ENCODE data around the gene ALDH1A2.

DNA sequence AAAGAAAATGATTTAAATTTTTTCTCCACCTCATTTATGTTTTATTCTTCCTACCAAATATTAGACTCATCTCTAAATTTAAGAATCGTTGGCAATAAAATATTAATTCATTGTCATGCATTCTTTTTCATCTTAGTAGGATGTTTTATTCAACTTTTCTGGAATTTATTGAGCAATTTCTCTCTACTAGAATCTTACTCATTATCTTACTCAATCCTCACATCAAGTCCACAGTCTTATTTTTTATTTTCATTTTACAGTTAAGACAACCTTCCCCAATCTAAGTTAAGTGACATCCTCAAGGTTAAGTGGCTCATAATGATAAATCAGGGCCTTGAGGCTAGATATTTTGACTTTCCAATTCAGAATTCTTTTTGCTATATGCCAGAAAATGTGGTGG, 15.9 kb upstream of the ALDH1A2 start:
- TF ChIP-seq, protein P1, sequence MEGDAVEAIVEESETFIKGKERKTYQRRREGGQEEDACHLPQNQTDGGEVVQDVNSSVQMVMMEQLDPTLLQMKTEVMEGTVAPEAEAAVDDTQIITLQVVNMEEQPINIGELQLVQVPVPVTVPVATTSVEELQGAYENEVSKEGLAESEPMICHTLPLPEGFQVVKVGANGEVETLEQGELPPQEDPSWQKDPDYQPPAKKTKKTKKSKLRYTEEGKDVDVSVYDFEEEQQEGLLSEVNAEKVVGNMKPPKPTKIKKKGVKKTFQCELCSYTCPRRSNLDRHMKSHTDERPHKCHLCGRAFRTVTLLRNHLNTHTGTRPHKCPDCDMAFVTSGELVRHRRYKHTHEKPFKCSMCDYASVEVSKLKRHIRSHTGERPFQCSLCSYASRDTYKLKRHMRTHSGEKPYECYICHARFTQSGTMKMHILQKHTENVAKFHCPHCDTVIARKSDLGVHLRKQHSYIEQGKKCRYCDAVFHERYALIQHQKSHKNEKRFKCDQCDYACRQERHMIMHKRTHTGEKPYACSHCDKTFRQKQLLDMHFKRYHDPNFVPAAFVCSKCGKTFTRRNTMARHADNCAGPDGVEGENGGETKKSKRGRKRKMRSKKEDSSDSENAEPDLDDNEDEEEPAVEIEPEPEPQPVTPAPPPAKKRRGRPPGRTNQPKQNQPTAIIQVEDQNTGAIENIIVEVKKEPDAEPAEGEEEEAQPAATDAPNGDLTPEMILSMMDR (IDR thresholded peaks at IDR 0.05): no peak
- no peak for TF ChIP-seq EZH2 (IDR thresholded peaks at IDR 0.05)
